Astrocyte of the cerebellum (primary cell): ENCODE data around the gene SOX5.

ENCODE experiments used
- DNase-seq: peaks from one replicate; pipeline ENCODE4 v3.0.0-alpha.2; 2011; ENCODE audit warnings: low read depth
- H3K4me3 ChIP-seq: 2 replicates; pipeline ENCODE4 v1.5.1; 2011; ENCODE audit warnings: mild to moderate bottlenecking, low read depth, low read length, moderate library complexity
- CTCF ChIP-seq: IDR thresholded peaks from 2 replicates; pipeline ENCODE4 v1.5.1; 2012; ENCODE audit warnings: low read length, low read depth, moderate library complexity, mild to moderate bottlenecking; ENCODE audit errors: missing control alignments
- in situ Hi-C: cut with HindIII; loops from 2 replicates; pipeline ENCODE4 v1.10.0; 2017; ENCODE audit warnings: low sequenced_read_pairs

The SOX5 gene

GRCh38 chr12:23569356-23569755 is 380.1 kb downstream of the SOX5 start:
- DNase-seq, result no peak
- in situ Hi-C loops, result no loop called here
- H3K4me3 ChIP-seq, result no peak overlapping the region
- TF ChIP-seq CTCF, result no peak

GRCh38 chr12:23566133-23566532 is 383.3 kb downstream of the SOX5 start:
- no peak overlapping the region for H3K4me3 ChIP-seq
- in situ Hi-C loops, result no loop called here
- no peak for TF ChIP-seq CTCF
- no peak for DNase-seq

GRCh38 chr12:23564451-23565152 is 384.9 kb downstream of the SOX5 start:
- TF ChIP-seq CTCF, result no peak
- no peak overlapping the region for H3K4me3 ChIP-seq
- DNase-seq, result no peak
- in situ Hi-C loops, result no loop called here

- DNase-seq, result no peak
- no peak for TF ChIP-seq CTCF
- in situ Hi-C loops, result no loop called here
- H3K4me3 ChIP-seq, result no peak overlapping the region
Observed at GRCh38 chr12:23561364-23562345, 387.8 kb downstream of the SOX5 start.

- DNase-seq, result no peak
- H3K4me3 ChIP-seq, result no peak overlapping the region
- in situ Hi-C loops, result no loop called here
- no peak for TF ChIP-seq CTCF
Observed at GRCh38 chr12:23560611-23561010, 388.9 kb downstream of the SOX5 start.

- no peak overlapping the region for H3K4me3 ChIP-seq
- TF ChIP-seq CTCF, result no peak
- in situ Hi-C loops, result no loop called here
- no peak for DNase-seq
Observed at GRCh38 chr12:23559268-23559753, 390.2 kb downstream of the SOX5 start.
